Measurements from ENCODE around the gene MAPK10.

The MAPK10 gene

GRCh38 chr4:85946821-85947220 is 413.0 kb downstream of the MAPK10 start:
- no peak for FAIRE-seq
- no peak for DNase-seq (ENCODE audit: insufficient read length, low spot score)

- no peak for FAIRE-seq
- DNase-seq (ENCODE audit: insufficient read length, low spot score), result no peak
These were observed 417.7 kb downstream of the MAPK10 start for GRCh38 chr4:85942107-85942506.

GRCh38 chr4:85940151-85940550 is 419.7 kb downstream of the MAPK10 start:
- DNase-seq (ENCODE audit: insufficient read length, low spot score) (no peak), FAIRE-seq (peak; percentile 18)

Measured in GM19239 (cell line).